ENCODE data around the gene NEMP1. TPM values are rescaled to one million over a fixed set of nuclear protein-coding genes. Genes with fewer than 3 reads are reported as not detected.

Gene NEMP1
- total and polyA plus RNA-seq, 2 of the 13 experiments (the other 11 are each of a cell fraction or from before 2014, with no cell fraction given), result 11.4 to 12.9 TPM

GRCh38 chr12:57111031-57111734, 32.6 kb upstream of the NEMP1 start, which contains the start of gene STAT6 (continued):
- TF ChIP-seq ZFYVE20 (CRISPR knock-in tag; IDR thresholded peaks at IDR 0.05; ENCODE audit: borderline replicate concordance, low read depth), result no peak
- no peak for TF ChIP-seq CSRNP2 (CRISPR knock-in tag; conservative IDR thresholded peaks at IDR 0.05; ENCODE audit: low read depth)
- TF ChIP-seq ZKSCAN8 (CRISPR knock-in tag; IDR thresholded peaks at IDR 0.05; ENCODE audit: borderline replicate concordance), result 0 out of 2 replicates have a peak, but pooled peaks have one; percentile 45
- no peak for TF ChIP-seq ZNF550 (CRISPR knock-in tag; IDR thresholded peaks at IDR 0.05; ENCODE audit: borderline replicate concordance)
- no peak for TF ChIP-seq ZMYM4 (CRISPR knock-in tag; IDR thresholded peaks at IDR 0.05)
- 0 out of 2 replicates have a peak, but pooled peaks have one; percentile 21 for TF ChIP-seq DRAP1 (CRISPR knock-in tag; IDR thresholded peaks at IDR 0.05)
- 0 out of 2 replicates have a peak, but pooled peaks have one; percentile 31 for TF ChIP-seq SMAD3 (CRISPR knock-in tag; IDR thresholded peaks at IDR 0.05)
- 0 out of 2 replicates have a peak, but pooled peaks have one; percentile 24 for TF ChIP-seq KMT2A (CRISPR knock-in tag; IDR thresholded peaks at IDR 0.05)
- peak; percentile 18; the same call in 1 of the 2 replicates for TF ChIP-seq CBX5 (CRISPR knock-in tag; IDR thresholded peaks at IDR 0.05; ENCODE audit: borderline replicate concordance)
- TF ChIP-seq NFKB2 (CRISPR knock-in tag; IDR thresholded peaks at IDR 0.05; ENCODE audit: borderline replicate concordance), result 0 out of 2 replicates have a peak, but pooled peaks have one; percentile 14
- peak; percentile 5; the same call in 1 of the 2 replicates for TF ChIP-seq SRY (CRISPR knock-in tag; IDR thresholded peaks at IDR 0.05)
- no peak for TF ChIP-seq EZH2 (conservative IDR thresholded peaks at IDR 0.05; ENCODE audit: low read depth, low read length)
- no peak for TF ChIP-seq TERF1 (CRISPR knock-in tag; IDR thresholded peaks at IDR 0.05)
- no peak for TF ChIP-seq NONO (IDR thresholded peaks at IDR 0.05)
- peak; percentile 69; the same call in 1 of the 2 replicates for TF ChIP-seq NONO (CRISPR knock-in tag; conservative IDR thresholded peaks at IDR 0.05)
- 0 out of 2 replicates have a peak, but pooled peaks have one; percentile 43 for TF ChIP-seq CC2D1A (CRISPR knock-in tag; IDR thresholded peaks at IDR 0.05)
- TF ChIP-seq ZC3H4 (CRISPR knock-in tag; IDR thresholded peaks at IDR 0.05; ENCODE audit: borderline replicate concordance), result 0 out of 2 replicates have a peak, but pooled peaks have one; percentile 12
- peak; percentile 65 for TF ChIP-seq MYPOP (CRISPR knock-in tag; IDR thresholded peaks at IDR 0.05)
- 0 out of 2 replicates have a peak, but pooled peaks have one; percentile 17 for TF ChIP-seq REPIN1 (CRISPR knock-in tag; IDR thresholded peaks at IDR 0.05; ENCODE audit: borderline replicate concordance, low read depth)
- TF ChIP-seq CERS6 (CRISPR knock-in tag; IDR thresholded peaks at IDR 0.05), result no peak
- 0 out of 2 replicates have a peak, but pooled peaks have one; percentile 45 for TF ChIP-seq TGIF2 (CRISPR knock-in tag; IDR thresholded peaks at IDR 0.05)
- no peak for TF ChIP-seq TRIM24 (CRISPR knock-in tag; IDR thresholded peaks at IDR 0.05)
- no peak for TF ChIP-seq NCOA1 (CRISPR knock-in tag; IDR thresholded peaks at IDR 0.05)
- no peak for TF ChIP-seq FOXA3 (CRISPR knock-in tag; IDR thresholded peaks at IDR 0.05)
- TF ChIP-seq ZNF746 (CRISPR knock-in tag; IDR thresholded peaks at IDR 0.05), result peak; percentile 56; the same call in 1 of the 2 replicates

All from HepG2 (cell line).